ENCODE measurements around the gene PDE4C. TPM values are rescaled to one million over a fixed set of nuclear protein-coding genes. Genes with fewer than 3 reads are reported as not detected.

PDE4C gene
- total RNA-seq, 1 experiment from 2014 or later, result 0.36 TPM

GRCh38 chr19:18259893-18260292, 33.7 kb upstream of the PDE4C start:
- intact Hi-C loops (cut with micrococcal nuclease; ENCODE audit: unreplicated experiment), result no loop called here
- CTCF ChIA-PET, result no interaction called here

GRCh38 chr19:18257503-18258470, 31.5 kb upstream of the PDE4C start:
- no peaks in the 10 kb centered on the region for H3K36me3 Mint-ChIP-seq (ENCODE audit: insufficient read depth, unreplicated experiment)
- peaks cover 6% of the 10 kb centered on the region for H3K4me1 Mint-ChIP-seq (ENCODE audit: low read depth, unreplicated experiment)
- TF ChIP-seq CTCF (IDR thresholded peaks at IDR 0.05; ENCODE audit: insufficient read depth in 1 of 2, low read depth in 1 of 2, low read length in 1 of 2, severe bottlenecking in 1 of 2, unreplicated experiment in 1 of 2), result no peak
- H3K27me3 Mint-ChIP-seq (ENCODE audit: insufficient read depth, unreplicated experiment), result no peaks in the 10 kb centered on the region
- no peaks in the 10 kb centered on the region for H3K36me3 ChIP-seq (ENCODE audit: control insufficient read depth, insufficient read depth, low read length)
- intact Hi-C loops (cut with micrococcal nuclease; ENCODE audit: unreplicated experiment), result no loop called here
- no peak for DNase-seq
- ChIA-PET POLR2A (interaction anchor here (0.5 kb wide), 1 partner anchor 20 kb away, joined by 8 read pairs; no protein-coding TSS in a partner anchor), CTCF (interaction anchor here (0.6 kb wide), 1 partner anchor 130 kb away, joined by 3 read pairs; no protein-coding TSS in a partner anchor)
- no peak overlapping the region for H3K4me3 Mint-ChIP-seq (ENCODE audit: unreplicated experiment)
- no peaks in the 10 kb centered on the region; the same call in 1 of the 2 replicates for H3K27me3 ChIP-seq (replicated peaks; ENCODE audit: control insufficient read depth, insufficient read depth, low read length)
- no peaks in the 10 kb centered on the region for H3K9me3 Mint-ChIP-seq (ENCODE audit: unreplicated experiment)
- BruUV-seq (replicated peaks), result no TSS peak
- H3K4me3 ChIP-seq (ENCODE audit: low read depth, low read length), result no peak overlapping the region
- no peaks in the 10 kb centered on the region for H3K9me3 ChIP-seq
- H3K27ac Mint-ChIP-seq (ENCODE audit: unreplicated experiment), result no peak overlapping the region
- H3K4me1 ChIP-seq, result no peaks in the 10 kb centered on the region

More at GRCh38 chr19:18259893-18260292, 33.7 kb upstream of the PDE4C start:
- no peak overlapping the region for H3K4me3 ChIP-seq (ENCODE audit: low read depth, low read length)
- Mint-ChIP-seq H3K27ac (ENCODE audit: unreplicated experiment) (no peak overlapping the region), H3K4me3 (ENCODE audit: unreplicated experiment) (no peak overlapping the region), H3K27me3 (ENCODE audit: insufficient read depth, unreplicated experiment) (no peaks in the 10 kb centered on the region), H3K36me3 (ENCODE audit: insufficient read depth, unreplicated experiment) (peaks cover 1% of the 10 kb centered on the region), H3K4me1 (ENCODE audit: low read depth, unreplicated experiment) (peaks cover 6% of the 10 kb centered on the region), H3K9me3 (ENCODE audit: unreplicated experiment) (no peaks in the 10 kb centered on the region)
- no peaks in the 10 kb centered on the region for H3K9me3 ChIP-seq
- DNase-seq, result no peak
- POLR2A ChIA-PET, result no interaction called here
- H3K4me1 ChIP-seq, result no peaks in the 10 kb centered on the region
- TF ChIP-seq CTCF (IDR thresholded peaks at IDR 0.05; ENCODE audit: insufficient read depth in 1 of 2, low read depth in 1 of 2, low read length in 1 of 2, severe bottlenecking in 1 of 2, unreplicated experiment in 1 of 2), result no peak
- BruUV-seq (replicated peaks), result no TSS peak
- no peaks in the 10 kb centered on the region; the same call in 1 of the 2 replicates for H3K27me3 ChIP-seq (replicated peaks; ENCODE audit: control insufficient read depth, insufficient read depth, low read length)
- H3K36me3 ChIP-seq (ENCODE audit: control insufficient read depth, insufficient read depth, low read length), result no peaks in the 10 kb centered on the region

- Mint-ChIP-seq H3K27me3 (ENCODE audit: insufficient read depth, unreplicated experiment) (no peaks in the 10 kb centered on the region), H3K4me1 (ENCODE audit: low read depth, unreplicated experiment) (peaks cover 6% of the 10 kb centered on the region), H3K9me3 (ENCODE audit: unreplicated experiment) (no peaks in the 10 kb centered on the region), H3K36me3 (ENCODE audit: insufficient read depth, unreplicated experiment) (no peaks in the 10 kb centered on the region), H3K27ac (ENCODE audit: unreplicated experiment) (peak overlapping the region; percentile 26), H3K4me3 (ENCODE audit: unreplicated experiment) (no peak overlapping the region)
- Histone ChIP-seq H3K36me3 (ENCODE audit: control insufficient read depth, insufficient read depth, low read length) (no peaks in the 10 kb centered on the region), H3K4me3 (ENCODE audit: low read depth, low read length) (no peak overlapping the region), H3K4me1 (no peaks in the 10 kb centered on the region), H3K9me3 (no peaks in the 10 kb centered on the region), H3K27me3 (replicated peaks; ENCODE audit: control insufficient read depth, insufficient read depth, low read length) (no peaks in the 10 kb centered on the region)
- intact Hi-C loops (cut with micrococcal nuclease; ENCODE audit: unreplicated experiment), result no loop called here
- no peak for DNase-seq
- POLR2A ChIA-PET, result no interaction called here
- CTCF ChIA-PET, result interaction anchor here (0.5 to 1.8 kb wide), 8 partner anchors 14 to 142 kb away, joined by 3 to 8 read pairs (median 4); partner anchors contain the start of genes LSM4 and MPV17L2
- TF ChIP-seq CTCF (IDR thresholded peaks at IDR 0.05; ENCODE audit: insufficient read depth in 1 of 2, low read depth in 1 of 2, low read length in 1 of 2, severe bottlenecking in 1 of 2, unreplicated experiment in 1 of 2), result peak; percentile 17 to 34
- no TSS peak for BruUV-seq (replicated peaks)
These were observed 28.6 kb upstream of the PDE4C start for GRCh38 chr19:18254546-18255503.
